ENCODE results near the gene ELMO1. TPM values are rescaled to one million over a fixed set of nuclear protein-coding genes. Genes with fewer than 3 reads are reported as not detected.
A peak's percentile ranks its signal among the peaks of the same experiment; 100 is the strongest.

ELMO1 gene
- total RNA-seq, 1 donor from 2014 or later: 66.1 TPM

DNA sequence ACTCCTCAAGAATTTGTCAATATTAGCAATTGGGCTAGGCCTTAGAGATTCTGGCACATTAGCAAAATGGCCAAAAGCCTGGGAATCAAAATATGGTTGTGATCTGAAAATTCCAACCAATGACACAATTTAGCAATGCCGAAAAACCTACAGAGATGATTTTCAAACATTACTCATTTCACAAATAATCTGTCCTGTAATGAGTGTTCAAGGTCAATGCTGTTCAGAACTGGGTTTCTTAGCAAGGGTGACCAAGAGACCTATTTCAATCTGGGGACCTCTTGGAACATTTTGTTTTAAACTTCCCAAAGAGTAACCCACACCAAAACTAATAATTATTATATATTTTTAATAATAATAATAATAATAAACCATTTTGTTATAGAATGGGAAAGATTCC, 24.1 kb downstream of the ELMO1 start:
- Mint-ChIP-seq H3K9me3 (ENCODE audit: low read depth) (no peaks in the 10 kb centered on the region), H3K4me1 (ENCODE audit: low read depth) (peaks cover 2% of the 10 kb centered on the region), H3K27ac (no peak overlapping the region), H3K4me3 (ENCODE audit: low read depth) (no peak overlapping the region), H3K27me3 (no peaks in the 10 kb centered on the region), H3K36me3 (ENCODE audit: insufficient read depth) (peaks cover 3% of the 10 kb centered on the region)
- no peak for DNase-seq (ENCODE audit: low spot score, unreplicated experiment)
- TF ChIP-seq, protein P1, sequence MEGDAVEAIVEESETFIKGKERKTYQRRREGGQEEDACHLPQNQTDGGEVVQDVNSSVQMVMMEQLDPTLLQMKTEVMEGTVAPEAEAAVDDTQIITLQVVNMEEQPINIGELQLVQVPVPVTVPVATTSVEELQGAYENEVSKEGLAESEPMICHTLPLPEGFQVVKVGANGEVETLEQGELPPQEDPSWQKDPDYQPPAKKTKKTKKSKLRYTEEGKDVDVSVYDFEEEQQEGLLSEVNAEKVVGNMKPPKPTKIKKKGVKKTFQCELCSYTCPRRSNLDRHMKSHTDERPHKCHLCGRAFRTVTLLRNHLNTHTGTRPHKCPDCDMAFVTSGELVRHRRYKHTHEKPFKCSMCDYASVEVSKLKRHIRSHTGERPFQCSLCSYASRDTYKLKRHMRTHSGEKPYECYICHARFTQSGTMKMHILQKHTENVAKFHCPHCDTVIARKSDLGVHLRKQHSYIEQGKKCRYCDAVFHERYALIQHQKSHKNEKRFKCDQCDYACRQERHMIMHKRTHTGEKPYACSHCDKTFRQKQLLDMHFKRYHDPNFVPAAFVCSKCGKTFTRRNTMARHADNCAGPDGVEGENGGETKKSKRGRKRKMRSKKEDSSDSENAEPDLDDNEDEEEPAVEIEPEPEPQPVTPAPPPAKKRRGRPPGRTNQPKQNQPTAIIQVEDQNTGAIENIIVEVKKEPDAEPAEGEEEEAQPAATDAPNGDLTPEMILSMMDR (IDR thresholded peaks at IDR 0.05; ENCODE audit: unreplicated experiment): no peak

DNA sequence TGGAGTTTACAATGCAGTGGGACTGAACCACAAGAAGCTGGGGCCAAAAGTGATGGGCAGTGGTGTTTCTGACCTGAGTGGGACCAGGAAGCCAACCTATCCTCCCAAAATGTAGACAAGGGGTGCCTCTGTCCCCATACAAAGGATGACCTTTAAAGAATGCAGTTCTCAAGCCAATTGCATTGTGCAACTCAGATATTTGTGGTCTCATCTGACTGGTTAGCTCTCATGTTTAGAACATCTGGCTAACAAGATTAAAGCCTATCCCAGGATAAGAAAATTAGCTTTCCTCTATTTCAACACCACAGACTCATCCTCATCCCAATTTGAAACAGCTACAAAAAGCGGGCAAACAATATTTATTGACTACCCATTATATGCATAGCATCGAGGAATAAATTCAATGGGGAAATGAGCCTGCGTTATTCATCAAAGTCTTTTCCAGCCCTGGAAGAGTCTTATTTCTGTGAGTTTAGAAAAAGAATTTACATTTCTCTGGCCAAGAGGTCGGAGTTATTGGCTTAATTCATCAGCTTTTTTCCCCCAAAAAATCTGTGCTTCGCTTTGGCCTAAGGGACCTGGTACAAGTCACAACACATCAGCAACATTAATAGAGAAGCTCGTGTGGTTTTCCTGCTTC, 26.7 kb downstream of the ELMO1 start:
- no peaks in the 10 kb centered on the region for H3K27me3 Mint-ChIP-seq
- TF ChIP-seq, protein P1 (IDR thresholded peaks at IDR 0.05; ENCODE audit: unreplicated experiment): no peak
- H3K4me1 Mint-ChIP-seq (ENCODE audit: low read depth): peaks cover 4% of the 10 kb centered on the region
- H3K9me3 Mint-ChIP-seq (ENCODE audit: low read depth): no peaks in the 10 kb centered on the region
- no peak for DNase-seq (ENCODE audit: low spot score, unreplicated experiment)
- H3K4me3 Mint-ChIP-seq (ENCODE audit: low read depth): no peak overlapping the region
- no peak overlapping the region for H3K27ac Mint-ChIP-seq
- peaks cover 6% of the 10 kb centered on the region for H3K36me3 Mint-ChIP-seq (ENCODE audit: insufficient read depth)

DNA sequence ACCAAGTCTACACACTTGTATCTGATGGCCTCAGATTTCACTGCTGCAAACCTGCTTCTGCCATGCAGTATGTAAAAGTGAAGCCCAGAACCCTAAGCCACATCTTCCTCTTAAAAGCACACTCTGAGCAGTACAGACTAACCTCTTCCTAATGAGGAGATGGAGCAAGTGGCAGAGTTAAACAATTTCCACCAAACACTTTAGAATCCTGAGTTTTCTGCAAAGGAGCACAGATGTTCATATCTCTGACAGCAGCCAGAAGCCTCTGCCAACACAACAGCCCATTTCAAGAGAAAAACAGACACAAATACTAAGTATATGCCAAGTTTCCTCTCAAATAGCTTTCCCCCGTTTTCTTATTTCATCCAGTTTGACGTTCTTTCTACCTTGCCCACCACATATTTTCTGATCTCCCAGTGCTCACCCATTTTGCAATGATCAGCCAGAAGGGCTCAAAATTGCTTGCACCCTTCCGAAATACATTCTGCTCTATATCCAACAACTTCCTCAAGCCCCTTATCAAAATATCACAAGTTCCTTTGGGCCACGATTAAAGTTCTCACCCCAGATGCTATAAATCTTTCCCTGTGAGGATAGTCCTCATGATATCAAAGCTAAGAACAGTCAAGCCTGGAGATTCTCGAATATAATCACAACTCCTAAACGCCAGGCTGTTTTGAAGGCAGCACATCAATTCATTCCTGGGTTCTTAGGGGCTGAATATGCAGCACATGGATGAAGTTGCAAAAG, 27.5 kb downstream of the ELMO1 start:
- Mint-ChIP-seq H3K4me1 (ENCODE audit: low read depth) (peaks cover 5% of the 10 kb centered on the region), H3K27ac (no peak overlapping the region), H3K36me3 (ENCODE audit: insufficient read depth) (peaks cover 3% of the 10 kb centered on the region), H3K9me3 (ENCODE audit: low read depth) (no peaks in the 10 kb centered on the region), H3K4me3 (ENCODE audit: low read depth) (no peak overlapping the region), H3K27me3 (no peaks in the 10 kb centered on the region)
- TF ChIP-seq, protein P1 (IDR thresholded peaks at IDR 0.05; ENCODE audit: unreplicated experiment): no peak
- DNase-seq (ENCODE audit: low spot score, unreplicated experiment): no peak

DNA sequence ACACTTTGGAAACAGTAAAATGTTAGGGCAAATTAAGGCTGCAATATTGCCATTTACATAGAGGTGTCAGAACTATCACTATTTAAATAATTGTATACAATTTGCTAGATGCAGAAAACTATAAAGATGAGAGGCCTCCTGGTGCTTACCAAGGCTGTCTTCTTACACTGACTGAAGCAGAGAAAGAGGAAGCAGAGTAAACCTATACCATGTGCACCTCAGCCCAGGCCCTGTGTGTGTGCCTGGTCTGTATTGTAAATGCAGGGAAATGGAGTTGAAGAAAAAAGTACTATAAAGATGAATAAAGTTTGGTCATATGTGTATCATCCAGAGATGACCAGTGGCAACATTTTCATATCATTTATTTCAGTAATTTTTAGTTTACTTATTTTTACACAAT, 29.2 kb downstream of the ELMO1 start:
- no peak overlapping the region for H3K27ac Mint-ChIP-seq

DNA sequence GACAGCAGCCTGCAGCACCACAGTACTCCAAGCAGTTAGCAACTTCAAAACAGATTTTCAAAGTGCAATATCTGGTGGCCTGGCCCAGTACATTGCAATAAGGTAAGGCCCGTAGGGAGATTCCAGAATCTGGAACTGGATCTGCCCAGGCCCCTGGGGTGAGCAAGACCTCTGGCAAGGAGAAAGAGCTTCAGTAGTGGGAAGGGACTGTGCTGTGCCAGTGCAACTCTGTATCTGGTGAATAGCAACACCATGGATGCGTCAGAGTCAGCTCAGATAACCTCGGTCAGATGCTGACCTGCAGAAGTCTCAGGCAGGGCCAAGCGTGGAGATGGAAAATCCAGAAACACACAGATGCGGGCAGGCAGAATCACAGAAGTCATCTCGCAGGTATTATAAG, 30.3 kb downstream of the ELMO1 start:
- Mint-ChIP-seq H3K27ac (peak overlapping the region; percentile 24), H3K9me3 (ENCODE audit: low read depth) (no peaks in the 10 kb centered on the region), H3K4me3 (ENCODE audit: low read depth) (no peak overlapping the region), H3K36me3 (ENCODE audit: insufficient read depth) (peaks cover 7% of the 10 kb centered on the region), H3K4me1 (ENCODE audit: low read depth) (peaks cover 19% of the 10 kb centered on the region), H3K27me3 (no peaks in the 10 kb centered on the region)
- no peak for DNase-seq (ENCODE audit: low spot score, unreplicated experiment)
- TF ChIP-seq, protein P1 (IDR thresholded peaks at IDR 0.05; ENCODE audit: unreplicated experiment): no peak

More for the DNA sequence above, 29.2 kb downstream of the ELMO1 start:
- peaks cover 5% of the 10 kb centered on the region for H3K36me3 Mint-ChIP-seq (ENCODE audit: insufficient read depth)
- no peaks in the 10 kb centered on the region for H3K27me3 Mint-ChIP-seq
- H3K4me3 Mint-ChIP-seq (ENCODE audit: low read depth): no peak overlapping the region
- peaks cover 16% of the 10 kb centered on the region for H3K4me1 Mint-ChIP-seq (ENCODE audit: low read depth)
- TF ChIP-seq, protein P1 (IDR thresholded peaks at IDR 0.05; ENCODE audit: unreplicated experiment): no peak
- DNase-seq (ENCODE audit: low spot score, unreplicated experiment): no peak
- no peaks in the 10 kb centered on the region for H3K9me3 Mint-ChIP-seq (ENCODE audit: low read depth)
